HG02571 (cell line): Measurements from ENCODE around the gene SEMA6D.

ENCODE experiments used
- ATAC-seq: cut with Tn5 transposase; IDR thresholded peaks from one replicate; pipeline ENCODE4 v1.9.1; 2021; ENCODE audit warnings: mild to moderate bottlenecking, moderate library complexity; ENCODE audit not compliant: unreplicated experiment

Gene SEMA6D

GRCh38 chr15:47743385-47743784 is 26.1 kb downstream of the SEMA6D start:
- ATAC-seq = no peak

GRCh38 chr15:47743886-47744285 is 26.6 kb downstream of the SEMA6D start:
- no peak for ATAC-seq

GRCh38 chr15:47744496-47744895 is 27.2 kb downstream of the SEMA6D start:
- ATAC-seq = no peak

- ATAC-seq = no peak
Observed at GRCh38 chr15:47744973-47745372, 27.7 kb downstream of the SEMA6D start.

GRCh38 chr15:47746516-47746915 is 29.2 kb downstream of the SEMA6D start:
- no peak for ATAC-seq

- ATAC-seq = no peak
Observed at GRCh38 chr15:47750030-47750739, 32.9 kb downstream of the SEMA6D start.

- ATAC-seq = no peak
Observed at GRCh38 chr15:47750740-47751262, 33.5 kb downstream of the SEMA6D start.

- ATAC-seq = no peak
Observed at GRCh38 chr15:47753591-47753990, 36.3 kb downstream of the SEMA6D start.

- no peak for ATAC-seq
Observed at GRCh38 chr15:47754312-47754711, 37.0 kb downstream of the SEMA6D start.

GRCh38 chr15:47755941-47756340 is 38.6 kb downstream of the SEMA6D start:
- no peak for ATAC-seq

GRCh38 chr15:47756872-47757271 is 39.6 kb downstream of the SEMA6D start:
- no peak for ATAC-seq

GRCh38 chr15:47757331-47757730 is 40.0 kb downstream of the SEMA6D start:
- ATAC-seq = no peak

GRCh38 chr15:47762621-47763020 is 45.3 kb downstream of the SEMA6D start:
- no peak for ATAC-seq

- ATAC-seq = no peak
Observed at GRCh38 chr15:47764666-47765065, 47.4 kb downstream of the SEMA6D start.

- ATAC-seq = no peak
Observed at GRCh38 chr15:47766406-47766805, 49.1 kb downstream of the SEMA6D start.

GRCh38 chr15:47767035-47767434 is 49.7 kb downstream of the SEMA6D start:
- no peak for ATAC-seq

- ATAC-seq = no peak
Observed at GRCh38 chr15:47768735-47769134, 51.4 kb downstream of the SEMA6D start.

GRCh38 chr15:47769166-47769565 is 51.9 kb downstream of the SEMA6D start:
- ATAC-seq = no peak

- ATAC-seq = no peak
Observed at GRCh38 chr15:47773143-47773542, 55.8 kb downstream of the SEMA6D start.

- ATAC-seq = no peak
Observed at GRCh38 chr15:47778263-47778770, 61.0 kb downstream of the SEMA6D start.

GRCh38 chr15:47780971-47781370 is 63.7 kb downstream of the SEMA6D start:
- ATAC-seq = no peak

- no peak for ATAC-seq
Observed at GRCh38 chr15:47781527-47781926, 64.2 kb downstream of the SEMA6D start.

GRCh38 chr15:47784820-47785219 is 67.5 kb downstream of the SEMA6D start:
- no peak for ATAC-seq
